ENCODE data around the gene EML6.

Gene EML6

DNA sequence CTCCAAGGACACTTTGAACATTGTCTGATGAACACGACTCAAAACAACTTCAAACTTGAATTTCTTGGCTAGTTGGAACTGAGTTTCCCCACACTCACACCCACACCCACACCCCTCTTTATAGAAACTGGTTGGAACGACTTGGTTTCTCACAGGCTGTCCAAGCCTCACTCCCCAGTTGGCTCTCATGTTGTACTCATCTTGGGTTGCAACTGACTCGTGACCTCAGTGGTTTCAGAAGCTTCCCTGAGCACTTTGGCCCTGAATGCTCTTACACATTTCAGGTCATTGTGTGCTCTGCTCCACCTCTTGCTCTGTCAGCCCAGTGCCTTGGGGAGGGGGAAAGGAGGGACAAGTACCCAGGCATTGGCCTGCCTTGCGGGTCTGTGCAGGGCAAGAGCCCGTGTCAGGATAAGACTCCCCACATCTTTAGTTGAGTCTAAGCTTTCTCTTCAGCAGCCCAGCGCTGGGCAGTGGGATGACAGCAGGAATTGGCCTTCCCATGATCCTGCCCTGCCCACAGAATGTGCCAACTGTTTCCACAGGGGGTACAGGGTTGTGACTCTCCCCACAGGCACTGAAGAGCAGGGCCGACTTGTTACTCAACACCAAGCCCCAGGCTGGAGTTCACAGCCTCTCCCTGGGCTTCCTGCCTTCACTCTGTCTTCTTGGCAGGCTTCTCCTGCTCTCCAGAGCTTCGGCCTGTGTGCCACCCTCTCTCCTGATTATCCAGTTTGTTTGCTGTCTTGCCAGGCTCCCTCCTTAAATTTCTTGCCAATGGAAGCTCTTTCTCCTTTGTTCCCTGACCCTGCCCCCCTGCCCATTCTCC is 222.1 kb downstream of the EML6 start:
- no peak for DNase-seq
- H3K36me3 ChIP-seq (ENCODE audit: control insufficient read depth, insufficient read depth, low read length): no peaks in the 10 kb centered on the region
- no peaks in the 10 kb centered on the region for H3K9me3 ChIP-seq (ENCODE audit: control insufficient read depth, low read length)
- no peak overlapping the region for H3K4me3 ChIP-seq (ENCODE audit: insufficient read depth, low read depth, low read length, poor library complexity, severe bottlenecking)
- H3K27ac ChIP-seq (ENCODE audit: insufficient read depth, low read length, poor library complexity, severe bottlenecking): no peak overlapping the region
- H3K27me3 ChIP-seq (replicated peaks; ENCODE audit: control insufficient read depth, insufficient read depth, low read length, poor library complexity, severe bottlenecking): no peaks in the 10 kb centered on the region
- peaks cover 8% of the 10 kb centered on the region for H3K4me1 ChIP-seq (ENCODE audit: control insufficient read depth, insufficient read depth, low read length, poor library complexity, severe bottlenecking)

GRCh38 chr2:54946220-54946805 is 222.9 kb downstream of the EML6 start:
- peaks cover 8% of the 10 kb centered on the region for H3K4me1 ChIP-seq (ENCODE audit: control insufficient read depth, insufficient read depth, low read length, poor library complexity, severe bottlenecking)
- H3K36me3 ChIP-seq (ENCODE audit: control insufficient read depth, insufficient read depth, low read length): no peaks in the 10 kb centered on the region
- no peak overlapping the region for H3K4me3 ChIP-seq (ENCODE audit: insufficient read depth, low read depth, low read length, poor library complexity, severe bottlenecking)
- H3K27ac ChIP-seq (ENCODE audit: insufficient read depth, low read length, poor library complexity, severe bottlenecking): no peak overlapping the region
- H3K9me3 ChIP-seq (ENCODE audit: control insufficient read depth, low read length): no peaks in the 10 kb centered on the region
- DNase-seq: no peak
- H3K27me3 ChIP-seq (replicated peaks; ENCODE audit: control insufficient read depth, insufficient read depth, low read length, poor library complexity, severe bottlenecking): no peaks in the 10 kb centered on the region

DNA sequence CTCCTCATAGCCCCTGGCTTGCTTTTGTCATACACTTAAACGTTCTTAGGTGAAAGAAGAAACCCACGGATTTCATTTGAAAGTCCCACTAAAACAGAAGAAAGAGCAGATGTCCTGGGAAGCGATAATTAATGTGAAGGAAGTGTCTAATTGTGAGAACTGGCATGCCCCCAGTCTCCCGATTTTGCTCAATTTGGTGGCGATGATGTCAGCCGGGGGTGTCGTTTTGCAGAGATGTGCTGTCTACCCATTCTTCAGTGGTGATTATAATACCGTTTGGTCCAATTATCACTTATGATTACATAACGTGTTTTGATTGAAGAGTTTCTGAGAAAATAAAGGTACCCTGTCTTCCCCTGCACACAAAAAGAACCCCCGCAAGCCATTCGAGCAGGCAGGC is 223.7 kb downstream of the EML6 start:
- peaks cover 8% of the 10 kb centered on the region for H3K4me1 ChIP-seq (ENCODE audit: control insufficient read depth, insufficient read depth, low read length, poor library complexity, severe bottlenecking)

GRCh38 chr2:54947646-54948045 is 224.2 kb downstream of the EML6 start:
- Histone ChIP-seq H3K4me1 (ENCODE audit: control insufficient read depth, insufficient read depth, low read length, poor library complexity, severe bottlenecking) (peaks cover 3% of the 10 kb centered on the region), H3K4me3 (ENCODE audit: insufficient read depth, low read depth, low read length, poor library complexity, severe bottlenecking) (no peak overlapping the region), H3K27me3 (replicated peaks; ENCODE audit: control insufficient read depth, insufficient read depth, low read length, poor library complexity, severe bottlenecking) (no peaks in the 10 kb centered on the region), H3K9me3 (ENCODE audit: control insufficient read depth, low read length) (no peaks in the 10 kb centered on the region), H3K27ac (ENCODE audit: insufficient read depth, low read length, poor library complexity, severe bottlenecking) (no peak overlapping the region), H3K36me3 (ENCODE audit: control insufficient read depth, insufficient read depth, low read length) (no peaks in the 10 kb centered on the region)
- no peak for DNase-seq

More for the DNA sequence above, 223.7 kb downstream of the EML6 start:
- Histone ChIP-seq H3K27me3 (replicated peaks; ENCODE audit: control insufficient read depth, insufficient read depth, low read length, poor library complexity, severe bottlenecking) (no peaks in the 10 kb centered on the region), H3K4me3 (ENCODE audit: insufficient read depth, low read depth, low read length, poor library complexity, severe bottlenecking) (no peak overlapping the region), H3K9me3 (ENCODE audit: control insufficient read depth, low read length) (no peaks in the 10 kb centered on the region), H3K27ac (ENCODE audit: insufficient read depth, low read length, poor library complexity, severe bottlenecking) (no peak overlapping the region), H3K36me3 (ENCODE audit: control insufficient read depth, insufficient read depth, low read length) (no peaks in the 10 kb centered on the region)
- DNase-seq: no peak

DNA sequence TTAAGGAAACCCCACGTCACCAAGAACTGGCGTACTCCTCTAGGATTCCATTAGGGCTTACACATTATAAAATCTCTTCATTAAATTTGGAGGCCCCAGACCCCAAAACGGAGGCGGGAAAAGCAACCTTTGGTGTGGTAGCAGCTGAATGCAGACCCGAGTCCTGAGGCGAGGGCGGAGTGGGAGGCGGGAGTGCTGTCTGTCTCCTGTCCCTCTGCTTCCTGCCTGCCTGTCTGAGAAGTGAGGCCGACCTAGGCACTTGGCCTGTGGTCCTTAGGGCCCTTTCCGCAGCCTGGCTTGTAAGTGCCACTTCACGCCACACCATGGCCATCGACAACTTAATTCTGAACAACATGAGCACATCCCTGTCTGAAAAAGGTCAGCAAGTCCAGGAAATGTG is 224.7 kb downstream of the EML6 start:
- Histone ChIP-seq H3K27me3 (replicated peaks; ENCODE audit: control insufficient read depth, insufficient read depth, low read length, poor library complexity, severe bottlenecking) (no peaks in the 10 kb centered on the region), H3K27ac (ENCODE audit: insufficient read depth, low read length, poor library complexity, severe bottlenecking) (no peak overlapping the region), H3K4me3 (ENCODE audit: insufficient read depth, low read depth, low read length, poor library complexity, severe bottlenecking) (no peak overlapping the region), H3K4me1 (ENCODE audit: control insufficient read depth, insufficient read depth, low read length, poor library complexity, severe bottlenecking) (no peaks in the 10 kb centered on the region), H3K36me3 (ENCODE audit: control insufficient read depth, insufficient read depth, low read length) (no peaks in the 10 kb centered on the region), H3K9me3 (ENCODE audit: control insufficient read depth, low read length) (no peaks in the 10 kb centered on the region)
- DNase-seq: no peak

- no peak overlapping the region for H3K27ac ChIP-seq (ENCODE audit: insufficient read depth, low read length, poor library complexity, severe bottlenecking)
- H3K9me3 ChIP-seq (ENCODE audit: control insufficient read depth, low read length): no peaks in the 10 kb centered on the region
- H3K4me1 ChIP-seq (ENCODE audit: control insufficient read depth, insufficient read depth, low read length, poor library complexity, severe bottlenecking): no peaks in the 10 kb centered on the region
- no peaks in the 10 kb centered on the region for H3K36me3 ChIP-seq (ENCODE audit: control insufficient read depth, insufficient read depth, low read length)
- no peak for DNase-seq
- no peaks in the 10 kb centered on the region for H3K27me3 ChIP-seq (replicated peaks; ENCODE audit: control insufficient read depth, insufficient read depth, low read length, poor library complexity, severe bottlenecking)
- H3K4me3 ChIP-seq (ENCODE audit: insufficient read depth, low read depth, low read length, poor library complexity, severe bottlenecking): no peak overlapping the region
These were observed 226.0 kb downstream of the EML6 start for GRCh38 chr2:54949431-54949830.

GRCh38 chr2:54950811-54951210 is 227.3 kb downstream of the EML6 start:
- H3K27ac ChIP-seq (ENCODE audit: insufficient read depth, low read length, poor library complexity, severe bottlenecking): no peak overlapping the region
- no peak for DNase-seq
- H3K4me1 ChIP-seq (ENCODE audit: control insufficient read depth, insufficient read depth, low read length, poor library complexity, severe bottlenecking): no peaks in the 10 kb centered on the region
- no peaks in the 10 kb centered on the region for H3K36me3 ChIP-seq (ENCODE audit: control insufficient read depth, insufficient read depth, low read length)
- H3K9me3 ChIP-seq (ENCODE audit: control insufficient read depth, low read length): no peaks in the 10 kb centered on the region
- H3K27me3 ChIP-seq (replicated peaks; ENCODE audit: control insufficient read depth, insufficient read depth, low read length, poor library complexity, severe bottlenecking): no peaks in the 10 kb centered on the region
- no peak overlapping the region for H3K4me3 ChIP-seq (ENCODE audit: insufficient read depth, low read depth, low read length, poor library complexity, severe bottlenecking)

DNA sequence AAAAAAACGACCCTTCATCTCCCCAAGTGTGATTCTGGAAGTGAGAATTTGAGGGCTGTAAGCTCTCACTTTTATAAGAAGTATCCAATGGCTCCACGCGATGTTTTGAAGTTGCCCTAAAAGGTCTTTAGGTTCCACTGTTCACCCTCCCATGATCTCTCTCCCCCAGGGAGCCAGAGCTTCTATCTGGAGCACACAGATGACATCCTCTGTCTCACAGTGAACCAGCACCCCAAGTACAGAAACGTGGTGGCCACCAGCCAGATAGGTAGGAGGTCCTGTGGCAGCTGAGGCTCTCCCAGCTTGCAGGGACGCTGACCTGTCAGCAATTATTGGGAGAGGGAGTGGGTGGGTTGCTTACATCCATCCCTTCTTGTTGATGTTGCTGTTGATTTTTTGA is 229.0 kb downstream of the EML6 start:
- Histone ChIP-seq H3K9me3 (ENCODE audit: control insufficient read depth, low read length) (no peaks in the 10 kb centered on the region), H3K27me3 (replicated peaks; ENCODE audit: control insufficient read depth, insufficient read depth, low read length, poor library complexity, severe bottlenecking) (no peaks in the 10 kb centered on the region), H3K27ac (ENCODE audit: insufficient read depth, low read length, poor library complexity, severe bottlenecking) (no peak overlapping the region), H3K4me1 (ENCODE audit: control insufficient read depth, insufficient read depth, low read length, poor library complexity, severe bottlenecking) (no peaks in the 10 kb centered on the region), H3K36me3 (ENCODE audit: control insufficient read depth, insufficient read depth, low read length) (no peaks in the 10 kb centered on the region), H3K4me3 (ENCODE audit: insufficient read depth, low read depth, low read length, poor library complexity, severe bottlenecking) (no peak overlapping the region)
- no peak for DNase-seq

- no peak overlapping the region for H3K27ac ChIP-seq (ENCODE audit: insufficient read depth, low read length, poor library complexity, severe bottlenecking)
These were observed 229.6 kb downstream of the EML6 start for GRCh38 chr2:54952978-54953456.

GRCh38 chr2:54954158-54954557 is 230.7 kb downstream of the EML6 start:
- Histone ChIP-seq H3K27ac (ENCODE audit: insufficient read depth, low read length, poor library complexity, severe bottlenecking) (no peak overlapping the region), H3K9me3 (ENCODE audit: control insufficient read depth, low read length) (no peaks in the 10 kb centered on the region), H3K4me3 (ENCODE audit: insufficient read depth, low read depth, low read length, poor library complexity, severe bottlenecking) (no peak overlapping the region), H3K36me3 (ENCODE audit: control insufficient read depth, insufficient read depth, low read length) (no peaks in the 10 kb centered on the region), H3K4me1 (ENCODE audit: control insufficient read depth, insufficient read depth, low read length, poor library complexity, severe bottlenecking) (no peaks in the 10 kb centered on the region), H3K27me3 (replicated peaks; ENCODE audit: control insufficient read depth, insufficient read depth, low read length, poor library complexity, severe bottlenecking) (no peaks in the 10 kb centered on the region)
- no peak for DNase-seq

More at GRCh38 chr2:54952978-54953456, 229.6 kb downstream of the EML6 start:
- H3K36me3 ChIP-seq (ENCODE audit: control insufficient read depth, insufficient read depth, low read length): no peaks in the 10 kb centered on the region
- H3K27me3 ChIP-seq (replicated peaks; ENCODE audit: control insufficient read depth, insufficient read depth, low read length, poor library complexity, severe bottlenecking): no peaks in the 10 kb centered on the region
- no peak overlapping the region for H3K4me3 ChIP-seq (ENCODE audit: insufficient read depth, low read depth, low read length, poor library complexity, severe bottlenecking)
- DNase-seq: no peak
- no peaks in the 10 kb centered on the region for H3K9me3 ChIP-seq (ENCODE audit: control insufficient read depth, low read length)
- H3K4me1 ChIP-seq (ENCODE audit: control insufficient read depth, insufficient read depth, low read length, poor library complexity, severe bottlenecking): no peaks in the 10 kb centered on the region
